Retinal pigment epithelial cell (primary cell): Measurements from ENCODE around the gene MACROH2A1.

Experiments
- DNase-seq: peaks from one replicate; pipeline ENCODE4 v3.0.0-alpha.2; 2010; ENCODE audit warnings: low read depth
- H3K4me3 ChIP-seq: 2 replicates; pipeline ENCODE4 v1.5.1; 2011; ENCODE audit warnings: mild to moderate bottlenecking, low read length, control low read depth, moderate library complexity
- TF ChIP-seq, protein P1 (sequence below): conservative IDR thresholded peaks from 2 replicates; pipeline ENCODE4 v1.5.1; 2011; ENCODE audit warnings: low read depth, low read length, control low read depth, inconsistent platforms

MACROH2A1 gene

DNA sequence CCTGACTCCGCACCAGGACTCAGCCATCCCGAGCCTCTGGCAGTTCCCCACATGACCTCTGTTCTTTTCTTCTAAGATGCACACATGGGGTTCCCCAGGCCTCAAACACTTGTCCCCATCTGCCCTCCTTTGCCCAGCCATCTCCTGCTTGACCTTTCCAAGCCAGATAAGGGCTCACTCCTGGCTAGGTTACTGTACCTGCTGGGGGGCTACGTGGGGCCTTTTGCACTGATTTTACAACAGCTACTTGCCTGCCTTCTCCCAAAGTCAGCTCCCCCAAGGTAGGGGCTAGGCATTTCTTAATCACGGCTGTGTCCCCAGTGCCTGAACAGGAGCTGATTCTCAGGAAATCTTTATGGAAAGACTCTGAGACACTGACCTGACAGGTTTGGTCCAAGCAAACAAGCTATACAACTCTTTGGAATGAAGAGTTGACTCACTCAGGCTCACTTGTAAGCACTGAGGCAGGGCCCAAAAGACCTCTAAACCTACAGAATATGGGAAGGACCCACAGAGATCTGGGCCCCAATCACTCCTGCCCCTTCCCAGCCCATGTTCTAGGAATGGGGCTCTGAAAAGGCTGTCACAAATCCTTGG is 2.5 kb downstream of the MACROH2A1 start:
- no peak for DNase-seq
- H3K4me3 ChIP-seq, result no peak overlapping the region
- TF ChIP-seq, protein P1, sequence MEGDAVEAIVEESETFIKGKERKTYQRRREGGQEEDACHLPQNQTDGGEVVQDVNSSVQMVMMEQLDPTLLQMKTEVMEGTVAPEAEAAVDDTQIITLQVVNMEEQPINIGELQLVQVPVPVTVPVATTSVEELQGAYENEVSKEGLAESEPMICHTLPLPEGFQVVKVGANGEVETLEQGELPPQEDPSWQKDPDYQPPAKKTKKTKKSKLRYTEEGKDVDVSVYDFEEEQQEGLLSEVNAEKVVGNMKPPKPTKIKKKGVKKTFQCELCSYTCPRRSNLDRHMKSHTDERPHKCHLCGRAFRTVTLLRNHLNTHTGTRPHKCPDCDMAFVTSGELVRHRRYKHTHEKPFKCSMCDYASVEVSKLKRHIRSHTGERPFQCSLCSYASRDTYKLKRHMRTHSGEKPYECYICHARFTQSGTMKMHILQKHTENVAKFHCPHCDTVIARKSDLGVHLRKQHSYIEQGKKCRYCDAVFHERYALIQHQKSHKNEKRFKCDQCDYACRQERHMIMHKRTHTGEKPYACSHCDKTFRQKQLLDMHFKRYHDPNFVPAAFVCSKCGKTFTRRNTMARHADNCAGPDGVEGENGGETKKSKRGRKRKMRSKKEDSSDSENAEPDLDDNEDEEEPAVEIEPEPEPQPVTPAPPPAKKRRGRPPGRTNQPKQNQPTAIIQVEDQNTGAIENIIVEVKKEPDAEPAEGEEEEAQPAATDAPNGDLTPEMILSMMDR, result no peak

DNA sequence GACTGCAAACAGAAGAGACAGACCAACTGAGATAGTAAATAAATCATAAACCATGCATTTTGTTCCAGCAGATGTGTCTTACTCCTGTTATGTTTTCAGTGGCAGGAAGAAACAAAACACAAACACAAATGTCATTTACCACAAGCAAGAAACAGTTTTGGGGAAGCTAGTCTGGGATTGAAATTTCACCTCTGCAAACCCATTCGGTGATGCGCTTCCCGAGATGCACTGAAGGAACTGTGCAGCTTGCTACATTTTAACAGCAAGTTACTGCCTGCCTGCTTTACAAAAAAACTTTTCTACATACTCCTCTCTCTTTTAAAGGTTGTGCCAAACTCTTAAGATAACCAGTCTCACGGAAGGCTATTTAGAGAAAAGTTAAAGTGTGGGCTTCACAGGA is 3.2 kb downstream of the MACROH2A1 start:
- H3K4me3 ChIP-seq, result no peak overlapping the region
- no peak for DNase-seq
- TF ChIP-seq, protein P1, result no peak

DNA sequence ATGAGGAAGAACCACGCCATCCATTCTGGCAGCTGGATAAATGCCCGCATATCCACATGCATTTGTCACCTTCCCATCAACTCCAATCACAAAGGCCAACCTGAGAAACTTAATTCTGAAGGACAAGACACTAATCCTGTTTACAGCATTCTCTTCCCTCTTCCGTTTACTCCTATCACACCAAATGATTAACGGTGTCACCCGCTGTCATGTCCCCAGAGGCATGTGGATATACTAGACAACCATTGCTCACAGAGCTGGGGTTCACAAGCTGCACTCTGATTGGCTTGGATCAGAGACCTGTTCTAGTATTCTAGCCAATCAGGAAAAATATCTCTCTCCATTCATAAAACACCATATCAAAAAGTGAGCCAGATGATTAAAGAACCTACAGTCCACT is 3.6 kb downstream of the MACROH2A1 start:
- no peak overlapping the region for H3K4me3 ChIP-seq
- no peak for DNase-seq
- TF ChIP-seq, protein P1, result no peak

DNA sequence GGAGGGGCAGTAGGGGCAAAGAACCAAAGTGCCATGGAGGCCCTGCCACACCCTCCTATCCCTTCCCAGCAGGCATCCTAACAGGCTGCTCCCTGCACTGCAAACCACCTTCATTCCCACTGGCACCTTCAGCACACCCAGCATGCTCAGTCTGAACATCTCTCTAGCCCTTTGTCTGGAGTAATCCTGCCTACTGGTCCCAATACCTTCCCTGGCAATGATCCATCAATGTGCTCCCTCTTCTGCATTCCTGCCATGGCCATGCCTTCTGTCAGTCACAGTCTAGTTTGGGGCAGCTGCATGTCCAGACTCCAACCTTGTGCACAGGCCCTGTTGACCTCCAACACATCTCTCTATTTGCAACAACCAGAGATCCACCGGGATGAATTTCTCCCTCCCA is 4.9 kb downstream of the MACROH2A1 start:
- no peak overlapping the region for H3K4me3 ChIP-seq
- DNase-seq, result no peak
- TF ChIP-seq, protein P1, result no peak

DNA sequence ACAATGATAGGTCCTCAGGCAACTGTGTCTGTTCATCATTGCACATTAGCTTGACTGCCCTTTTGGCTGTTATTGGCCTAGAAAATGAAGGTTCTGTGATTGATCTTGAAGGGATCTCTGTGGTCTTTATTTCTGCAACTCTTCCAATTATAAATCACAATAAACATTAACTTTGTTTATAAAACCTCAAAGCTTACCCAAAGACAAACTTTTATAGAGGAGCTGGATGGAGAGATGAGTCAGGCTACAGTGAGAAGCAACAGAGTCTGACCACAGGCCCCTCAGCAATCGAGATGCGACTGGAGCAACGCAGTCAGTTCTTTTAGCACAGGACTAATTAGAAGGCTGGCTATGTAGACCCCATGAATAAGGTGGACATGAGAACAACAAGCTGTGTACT is 5.3 kb downstream of the MACROH2A1 start:
- no peak for DNase-seq
- no peak overlapping the region for H3K4me3 ChIP-seq
- TF ChIP-seq, protein P1, result no peak

DNA sequence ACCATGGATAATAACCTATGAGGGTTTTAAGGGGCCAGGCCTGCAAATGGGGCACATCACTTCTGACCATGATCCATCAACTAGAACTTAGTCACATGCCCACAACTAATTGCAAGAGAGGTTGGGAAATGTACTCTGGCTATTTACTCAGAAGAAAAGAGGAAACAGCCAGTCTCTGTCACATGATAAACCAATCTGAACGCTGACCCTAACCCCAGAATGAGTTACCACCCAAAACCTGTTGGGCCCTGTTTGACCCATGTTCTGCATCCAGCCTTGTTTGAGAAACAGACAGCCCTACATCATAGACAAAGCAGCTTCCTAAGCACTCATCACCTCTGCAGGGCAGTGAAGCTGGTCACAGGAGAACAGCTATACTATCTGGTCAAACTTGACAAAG is 5.8 kb downstream of the MACROH2A1 start:
- TF ChIP-seq, protein P1, result no peak
- no peak for DNase-seq
- no peak overlapping the region for H3K4me3 ChIP-seq

DNA sequence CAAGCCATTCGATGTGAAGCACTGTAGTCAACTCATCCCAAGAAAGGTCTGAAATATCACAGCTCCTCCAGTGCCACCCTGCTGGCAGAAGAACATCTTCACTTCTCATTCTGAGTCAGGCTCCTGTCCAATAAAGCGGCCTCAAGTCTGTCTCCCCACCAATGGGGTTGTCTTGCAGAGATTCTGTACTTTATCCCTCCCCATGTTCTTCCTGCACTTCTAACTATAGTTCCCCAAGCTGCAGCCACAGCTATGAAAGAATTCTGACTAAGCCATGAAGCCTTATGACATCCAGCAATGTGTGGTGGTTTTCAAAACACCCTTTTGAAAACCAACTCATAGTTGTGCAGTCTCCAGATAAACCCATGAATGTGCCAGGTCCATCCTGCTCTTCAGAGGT is 6.8 kb downstream of the MACROH2A1 start:
- TF ChIP-seq, protein P1, result no peak
- no peak for DNase-seq
- H3K4me3 ChIP-seq, result no peak overlapping the region
